ENCODE measurements around the gene FAM90A1.
A peak's percentile ranks its signal among the peaks of the same experiment; 100 is the strongest.
"Not testable (repeated sequence)": the region's sequence is repeated elsewhere in the genome, so short reads cannot be mapped to it uniquely, and the experiment has no call there.

Gene FAM90A1

GRCh38 chr12:8233300-8233855, 6.0 kb upstream of the FAM90A1 start:
- not testable (repeated sequence) for DNase-seq

GRCh38 chr12:8231666-8232608, 4.5 kb upstream of the FAM90A1 start:
- DNase-seq = peak in 1 of 2 donors; percentile 6

GRCh38 chr12:8231049-8231448, 3.6 kb upstream of the FAM90A1 start:
- DNase-seq = not testable (repeated sequence)

GRCh38 chr12:8229486-8229885, 2.1 kb upstream of the FAM90A1 start:
- not testable (repeated sequence) for DNase-seq

- DNase-seq = not testable (repeated sequence)
Observed at GRCh38 chr12:8228607-8229006, 1.2 kb upstream of the FAM90A1 start.

GRCh38 chr12:8227732-8228077, 287 bp upstream of the FAM90A1 start:
- DNase-seq = not testable (repeated sequence)

GRCh38 chr12:8226355-8226754, 1.1 kb downstream of the FAM90A1 start:
- no peak for DNase-seq

- not testable (repeated sequence) for DNase-seq
Observed at GRCh38 chr12:8224782-8225181, 2.6 kb downstream of the FAM90A1 start.

- not testable (repeated sequence) for DNase-seq
Observed at GRCh38 chr12:8223646-8224045, 3.8 kb downstream of the FAM90A1 start.

- DNase-seq = not testable (repeated sequence)
Observed at GRCh38 chr12:8222303-8222702, 5.1 kb downstream of the FAM90A1 start.

- not testable (repeated sequence) for DNase-seq
Observed at GRCh38 chr12:8221844-8222243, 5.6 kb downstream of the FAM90A1 start.

- DNase-seq = not testable (repeated sequence)
Observed at GRCh38 chr12:8221375-8221774, 6.0 kb downstream of the FAM90A1 start.

- not testable (repeated sequence) for DNase-seq
Observed at GRCh38 chr12:8218711-8219382, 8.6 kb downstream of the FAM90A1 start.

GRCh38 chr12:8197685-8198308, 29.6 kb downstream of the FAM90A1 start:
- not testable (repeated sequence) for DNase-seq

GRCh38 chr12:8188088-8188487, 39.3 kb downstream of the FAM90A1 start:
- not testable (repeated sequence) for DNase-seq

GRCh38 chr12:8184206-8184605, 43.2 kb downstream of the FAM90A1 start:
- DNase-seq = not testable (repeated sequence)

- not testable (repeated sequence) for DNase-seq
Observed at GRCh38 chr12:8183346-8183745, 44.1 kb downstream of the FAM90A1 start.

- DNase-seq = not testable (repeated sequence)
Observed at GRCh38 chr12:8182923-8183322, 44.5 kb downstream of the FAM90A1 start.

- not testable (repeated sequence) for DNase-seq
Observed at GRCh38 chr12:8181271-8181670, 46.1 kb downstream of the FAM90A1 start.

- DNase-seq = peak; percentile 43 to 75
Observed at GRCh38 chr12:8179989-8180585, 47.3 kb downstream of the FAM90A1 start.

GRCh38 chr12:8172911-8173310, 54.5 kb downstream of the FAM90A1 start:
- not testable (repeated sequence) for DNase-seq
